Forelimb muscle (tissue), 1 donor: Measurements from ENCODE around the gene ZNF343. TPM values are rescaled to one million over a fixed set of nuclear protein-coding genes. Genes with fewer than 3 reads are reported as not detected.

ENCODE experiments used
- polyA plus RNA-seq: library from polyadenylated mRNA; unstranded; fragments of 120-200 nt; gene quantifications from one replicate; pipeline ENCODE4 v1.2.1, GENCODE V29; 2013; ENCODE audit not compliant: insufficient read length

ZNF343 gene
- polyA plus RNA-seq, 1 donor, result 10.5 TPM

Other genes starting within 250 kb of the ZNF343 start
- gene TGM3, start 212.9 kb downstream of the ZNF343 start, polyA plus RNA-seq, result 0.25 TPM
- gene TGM6, start 128.0 kb downstream of the ZNF343 start, polyA plus RNA-seq, result not detected
- gene SNRPB, start 38.1 kb downstream of the ZNF343 start, polyA plus RNA-seq, result 86.8 TPM
- gene TMC2, start 27.7 kb upstream of the ZNF343 start, polyA plus RNA-seq, result 0.10 TPM
- gene NOP56, start 143.7 kb upstream of the ZNF343 start, polyA plus RNA-seq, result 153 TPM
- gene IDH3B, start 155.3 kb upstream of the ZNF343 start, polyA plus RNA-seq, result 99.0 TPM
- 9.0 TPM for gene EBF4, start 183.9 kb upstream of the ZNF343 start, polyA plus RNA-seq